Measurements from ENCODE around the gene DNAH8. TPM values are rescaled to one million over a fixed set of nuclear protein-coding genes. Genes with fewer than 3 reads are reported as not detected.

The DNAH8 gene
- total RNA-seq, 3 donors from 2014 or later (not counting 1 experiment from before 2014, with no cell fraction given): 0.10 TPM; not detected in 2

GRCh38 chr6:38944655-38945279 lies 229.7 kb downstream of the DNAH8 start:
- no peaks in the 10 kb centered on the region for H3K4me1 ChIP-seq (ENCODE audit: control insufficient read depth, insufficient read depth, low read length)
- no peaks in the 10 kb centered on the region for H3K36me3 Mint-ChIP-seq
- no peak overlapping the region for H3K27ac ChIP-seq (ENCODE audit: low read length)
- no peak for TF ChIP-seq CTCF (IDR thresholded peaks at IDR 0.05)
- intact Hi-C loops (cut with micrococcal nuclease): no loop called here
- H3K27me3 Mint-ChIP-seq (ENCODE audit: low read depth in 2 of 2): peaks cover 4 to 24% of the 10 kb centered on the region in 2 donors
- no CpG with 5 or more reads among the region's 1 CpG for WGBS (ENCODE audit: insufficient coverage)
- H3K9me3 Mint-ChIP-seq: no peaks in the 10 kb centered on the region
- no peak for ATAC-seq
- no peak overlapping the region for H3K4me3 ChIP-seq (ENCODE audit: low read length)
- H3K9me3 ChIP-seq (ENCODE audit: control insufficient read depth, insufficient read depth, low read length): no peaks in the 10 kb centered on the region
- H3K4me3 Mint-ChIP-seq: no peak overlapping the region
- H3K36me3 ChIP-seq (ENCODE audit: control insufficient read depth, insufficient read depth, low read length): no peaks in the 10 kb centered on the region
- DNase-seq: no peak
- no peak overlapping the region for H3K27ac Mint-ChIP-seq
- H3K27me3 ChIP-seq (ENCODE audit: control insufficient read depth, insufficient read depth, low read length): no peaks in the 10 kb centered on the region
- H3K4me1 Mint-ChIP-seq: no peaks in the 10 kb centered on the region

DNA sequence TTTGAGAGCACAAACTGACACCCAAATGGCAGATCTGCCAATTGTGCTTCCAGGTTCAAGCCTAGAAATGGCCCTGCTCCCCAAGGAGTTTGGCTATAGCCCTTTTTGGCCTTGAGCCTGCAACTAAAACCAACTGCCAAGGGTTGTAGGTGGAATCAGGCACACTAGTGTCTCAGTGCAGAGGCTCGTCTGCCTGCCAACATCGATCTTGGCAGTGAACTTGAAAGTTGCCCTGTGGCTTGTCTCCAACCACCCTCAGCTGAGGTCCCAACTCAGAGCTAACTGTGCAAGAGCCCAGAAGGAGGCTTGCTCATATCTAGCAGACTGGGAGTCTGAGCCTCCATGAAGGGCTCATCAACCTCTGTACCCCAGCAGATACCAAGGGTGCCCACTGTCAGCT lies 240.8 kb downstream of the DNAH8 start:
- Mint-ChIP-seq H3K27me3 (ENCODE audit: low read depth in 2 of 2) (peaks cover 28 to 59% of the 10 kb centered on the region in 2 donors), H3K36me3 (no peaks in the 10 kb centered on the region), H3K4me3 (no peak overlapping the region), H3K27ac (no peak overlapping the region), H3K4me1 (no peaks in the 10 kb centered on the region), H3K9me3 (peaks cover 0 to 8% of the 10 kb centered on the region in 2 donors)
- intact Hi-C loops (cut with micrococcal nuclease): no loop called here
- no peak for ATAC-seq
- Histone ChIP-seq H3K36me3 (ENCODE audit: control insufficient read depth, insufficient read depth, low read length) (no peaks in the 10 kb centered on the region), H3K4me1 (ENCODE audit: control insufficient read depth, insufficient read depth, low read length) (no peaks in the 10 kb centered on the region), H3K27ac (ENCODE audit: low read length) (no peak overlapping the region), H3K27me3 (ENCODE audit: control insufficient read depth, insufficient read depth, low read length) (peaks cover 7% of the 10 kb centered on the region), H3K9me3 (ENCODE audit: control insufficient read depth, insufficient read depth, low read length) (peaks cover 6% of the 10 kb centered on the region), H3K4me3 (ENCODE audit: low read length) (no peak overlapping the region)
- TF ChIP-seq CTCF (IDR thresholded peaks at IDR 0.05): no peak
- 92% methylated on average over 2 of the region's 2 CpGs for WGBS (ENCODE audit: insufficient coverage)
- DNase-seq: no peak

GRCh38 chr6:38957426-38957825 lies 242.3 kb downstream of the DNAH8 start:
- Mint-ChIP-seq H3K27me3 (ENCODE audit: low read depth in 2 of 2) (peaks cover 24 to 47% of the 10 kb centered on the region in 2 donors), H3K27ac (no peak overlapping the region), H3K4me3 (no peak overlapping the region), H3K4me1 (no peaks in the 10 kb centered on the region), H3K36me3 (no peaks in the 10 kb centered on the region), H3K9me3 (peaks cover 0 to 8% of the 10 kb centered on the region in 2 donors)
- no peak overlapping the region for H3K27ac ChIP-seq (ENCODE audit: low read length)
- no peak for TF ChIP-seq CTCF (IDR thresholded peaks at IDR 0.05)
- peaks cover 7% of the 10 kb centered on the region for H3K27me3 ChIP-seq (ENCODE audit: control insufficient read depth, insufficient read depth, low read length)
- no peak overlapping the region for H3K4me3 ChIP-seq (ENCODE audit: low read length)
- no peaks in the 10 kb centered on the region for H3K36me3 ChIP-seq (ENCODE audit: control insufficient read depth, insufficient read depth, low read length)
- H3K9me3 ChIP-seq (ENCODE audit: control insufficient read depth, insufficient read depth, low read length): peaks cover 6% of the 10 kb centered on the region
- ATAC-seq: no peak
- intact Hi-C loops (cut with micrococcal nuclease): no loop called here
- DNase-seq: no peak
- no peaks in the 10 kb centered on the region for H3K4me1 ChIP-seq (ENCODE audit: control insufficient read depth, insufficient read depth, low read length)

DNA sequence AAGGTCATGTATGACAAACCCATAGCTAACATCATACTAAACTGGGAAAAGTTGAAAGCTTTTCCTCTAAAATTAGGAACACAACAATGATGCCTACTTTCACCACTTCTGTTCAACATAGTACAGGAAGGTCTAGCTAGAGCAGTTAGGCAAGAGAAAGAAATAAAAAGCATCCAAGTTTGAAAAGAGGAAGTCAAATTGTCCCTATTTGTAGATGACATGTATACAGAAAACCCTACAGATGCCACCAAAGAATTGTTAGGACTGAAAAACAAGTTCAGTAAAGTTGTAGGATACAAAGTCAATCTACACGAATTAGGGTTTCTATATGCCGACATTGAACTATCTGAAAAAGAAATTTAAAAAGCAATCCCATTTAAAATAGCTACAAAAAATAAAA lies 244.0 kb downstream of the DNAH8 start:
- Mint-ChIP-seq H3K36me3 (no peaks in the 10 kb centered on the region), H3K4me1 (no peaks in the 10 kb centered on the region), H3K27ac (no peak overlapping the region), H3K27me3 (ENCODE audit: low read depth in 2 of 2) (peaks cover 15 to 32% of the 10 kb centered on the region in 2 donors), H3K9me3 (peaks cover 0 to 8% of the 10 kb centered on the region in 2 donors), H3K4me3 (no peak overlapping the region)
- Histone ChIP-seq H3K36me3 (ENCODE audit: control insufficient read depth, insufficient read depth, low read length) (no peaks in the 10 kb centered on the region), H3K4me1 (ENCODE audit: control insufficient read depth, insufficient read depth, low read length) (no peaks in the 10 kb centered on the region), H3K9me3 (ENCODE audit: control insufficient read depth, insufficient read depth, low read length) (peaks cover 6% of the 10 kb centered on the region), H3K27me3 (ENCODE audit: control insufficient read depth, insufficient read depth, low read length) (peaks cover 7% of the 10 kb centered on the region), H3K4me3 (ENCODE audit: low read length) (no peak overlapping the region), H3K27ac (ENCODE audit: low read length) (no peak overlapping the region)
- no peak for ATAC-seq
- intact Hi-C loops (cut with micrococcal nuclease): no loop called here
- no peak for DNase-seq
- no peak for TF ChIP-seq CTCF (IDR thresholded peaks at IDR 0.05)
- no CpG with 5 or more reads among the region's 2 CpGs for whole genome bisulfite sequencing (ENCODE audit: insufficient coverage)
